HG02588 (cell line): Measurements from ENCODE around the gene PTPN22.

Experiments used
- ATAC-seq: cut with Tn5 transposase; IDR thresholded peaks from one replicate; pipeline ENCODE4 v1.9.1; 2021; ENCODE audit warnings: mild to moderate bottlenecking, moderate library complexity; ENCODE audit not compliant: unreplicated experiment

The PTPN22 gene

DNA sequence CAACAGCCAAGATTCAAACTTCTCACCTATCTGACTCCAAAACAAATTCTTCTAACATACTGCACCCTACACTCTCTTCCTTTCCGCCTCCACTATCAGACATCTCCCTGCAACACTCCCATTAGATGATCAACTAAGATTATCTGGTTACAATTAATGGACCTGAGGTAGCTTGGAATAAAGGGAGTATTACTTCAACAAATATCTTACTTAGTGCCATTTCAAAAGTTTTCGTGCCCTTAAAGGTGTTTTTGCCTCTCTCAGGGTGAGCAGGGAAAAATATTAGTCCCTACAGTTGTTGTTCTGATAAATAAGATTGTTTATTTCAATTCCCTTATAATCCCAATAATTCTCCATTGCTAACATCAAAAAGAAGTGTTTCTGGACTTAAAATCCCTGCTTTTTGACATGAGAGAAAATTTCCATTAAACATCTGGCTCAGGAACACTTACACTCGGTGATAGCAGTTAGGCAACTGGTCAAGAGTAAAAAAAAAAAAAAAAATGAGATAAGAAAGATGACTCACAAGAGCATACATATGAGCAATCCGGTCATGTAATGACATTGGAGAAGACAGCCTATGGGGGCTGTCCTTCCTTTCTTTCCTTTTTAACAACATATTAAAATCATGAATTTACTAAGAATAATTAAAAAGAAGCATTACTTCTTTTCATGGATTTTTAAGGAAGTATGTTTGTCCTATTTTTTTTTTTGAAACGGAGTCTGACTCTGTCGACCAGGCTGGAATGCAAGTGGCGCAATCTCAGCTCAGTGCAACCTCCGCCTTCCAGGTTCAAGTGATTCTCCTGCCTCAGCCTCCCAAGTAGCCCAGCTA lies 66.9 kb downstream of the PTPN22 start:
- no peak for ATAC-seq

DNA sequence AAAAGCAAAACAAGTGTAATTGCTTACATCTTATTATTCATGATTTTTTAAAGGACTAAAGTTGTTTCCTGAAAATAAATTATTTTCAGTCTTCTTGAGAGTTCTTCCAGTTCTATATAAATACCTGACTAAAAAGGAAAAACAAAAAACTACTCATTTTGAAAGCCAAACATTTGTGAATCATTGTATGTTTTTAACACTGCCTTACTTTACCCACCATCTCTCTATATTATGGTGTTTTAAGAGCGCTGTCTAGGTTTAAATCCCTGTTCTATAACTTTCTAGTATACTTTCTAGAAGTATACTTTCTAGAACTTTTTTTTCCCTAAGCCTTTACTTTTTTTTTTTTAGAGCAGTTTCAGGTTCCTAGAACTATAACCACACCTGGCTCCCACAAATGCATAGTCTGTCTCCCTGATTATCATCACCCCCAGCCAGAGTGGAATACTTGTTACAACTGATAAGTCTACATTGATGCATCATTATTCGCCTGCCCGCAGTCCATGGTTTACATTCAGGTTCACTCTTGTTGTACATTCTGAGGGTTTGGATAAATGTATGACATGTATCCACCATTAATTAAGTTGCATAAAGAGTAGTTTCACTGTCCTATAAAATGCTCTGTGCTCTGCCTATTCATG lies 69.0 kb downstream of the PTPN22 start:
- no peak for ATAC-seq

DNA sequence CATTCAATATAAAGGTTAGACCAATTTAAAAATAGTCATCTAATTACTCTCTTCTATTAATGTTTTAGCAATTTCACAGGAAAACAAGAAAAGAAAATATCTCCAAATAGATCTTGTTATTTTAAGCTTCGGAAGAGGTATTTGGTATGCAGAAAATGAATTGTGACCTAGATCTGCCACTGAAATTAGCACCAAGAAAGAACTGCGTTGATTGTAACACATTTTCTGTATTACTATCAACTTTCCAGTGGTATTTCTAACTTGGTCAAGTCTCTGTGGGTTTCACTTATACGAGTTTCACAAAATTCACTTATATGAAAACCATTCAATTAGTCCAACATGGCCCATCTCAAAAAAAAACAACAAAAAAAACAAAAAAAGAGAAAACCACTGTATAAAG lies 71.0 kb downstream of the PTPN22 start:
- ATAC-seq, result no peak

DNA sequence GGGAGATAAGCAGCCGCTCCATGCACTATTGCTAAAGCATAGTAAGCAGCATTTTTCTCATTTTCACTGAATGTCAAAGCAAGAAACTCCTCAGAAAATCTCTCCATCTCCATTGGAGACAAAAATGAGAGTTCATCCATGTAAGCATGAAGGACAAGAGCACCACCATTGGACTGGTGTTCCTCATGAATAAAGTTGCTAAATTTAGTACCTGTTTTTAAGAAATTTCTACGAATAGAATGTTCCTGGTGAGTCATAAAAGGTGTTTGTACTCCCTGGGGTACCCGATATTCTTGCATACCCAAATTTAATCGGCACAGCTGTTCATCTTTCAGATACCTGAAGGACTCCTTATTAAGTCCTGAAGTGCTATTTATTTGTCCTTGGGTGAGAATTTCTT lies 74.0 kb downstream of the PTPN22 start:
- no peak for ATAC-seq

DNA sequence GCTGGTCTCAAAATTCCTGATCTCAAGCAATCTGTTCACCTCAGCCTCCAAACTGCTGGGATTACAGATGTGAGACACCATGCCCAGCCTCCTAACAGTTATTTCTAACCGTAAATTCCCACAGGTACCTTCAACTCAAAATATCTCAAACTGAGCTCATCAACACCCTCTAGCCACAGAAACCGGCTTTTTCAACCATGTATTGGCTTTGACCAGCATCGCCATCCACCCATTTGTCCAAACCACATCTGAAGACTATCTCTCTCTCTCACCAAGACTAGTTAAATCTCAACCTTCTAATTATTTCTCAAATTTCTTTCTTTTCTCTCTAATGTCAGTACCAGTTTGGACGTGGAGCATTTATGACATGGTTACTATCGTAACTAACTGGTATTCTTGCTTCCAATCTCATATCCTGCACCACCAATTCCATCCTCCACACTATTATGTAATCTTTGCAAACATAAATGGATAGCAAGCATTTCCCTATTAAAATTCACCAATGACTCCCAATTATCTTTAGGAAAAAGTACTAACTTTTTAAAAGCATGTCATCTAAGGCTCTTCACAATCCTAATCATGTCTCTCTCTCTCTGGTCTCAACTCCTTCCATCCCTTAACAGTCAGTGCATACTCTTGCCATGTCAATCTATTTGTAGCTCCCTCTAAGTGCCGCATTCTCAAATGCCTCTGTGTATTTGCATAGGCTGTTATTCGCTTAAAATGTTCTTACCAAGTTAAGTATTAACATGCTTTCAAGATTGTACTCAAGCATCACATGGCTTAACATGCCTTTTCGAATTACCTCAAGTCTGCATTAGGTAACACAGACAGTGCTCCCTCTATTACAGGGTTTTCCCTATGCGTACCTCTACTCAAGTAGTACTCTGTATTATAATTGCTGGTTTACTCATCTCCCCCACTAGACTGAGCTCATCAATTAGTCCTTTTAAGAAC lies 77.4 kb downstream of the PTPN22 start:
- ATAC-seq, result no peak

DNA sequence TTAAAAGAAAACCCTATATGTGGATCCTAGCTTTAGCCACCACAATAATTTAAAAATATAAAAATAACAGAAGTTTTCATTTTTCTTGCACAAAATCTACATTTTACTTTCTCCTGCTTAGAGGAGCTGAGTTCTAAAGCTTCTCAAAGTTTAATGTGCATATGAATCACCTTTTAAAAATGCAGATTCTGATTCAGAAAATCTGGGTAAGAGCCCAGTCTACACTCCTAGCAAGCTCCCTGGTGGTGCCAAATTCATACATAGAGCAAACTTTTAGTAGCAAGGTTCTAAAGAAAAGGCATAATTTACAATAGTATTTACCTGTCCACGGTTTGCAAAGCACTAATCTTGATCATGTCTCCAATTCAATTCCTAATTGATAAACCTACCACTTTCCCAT lies 78.5 kb downstream of the PTPN22 start:
- no peak for ATAC-seq

DNA sequence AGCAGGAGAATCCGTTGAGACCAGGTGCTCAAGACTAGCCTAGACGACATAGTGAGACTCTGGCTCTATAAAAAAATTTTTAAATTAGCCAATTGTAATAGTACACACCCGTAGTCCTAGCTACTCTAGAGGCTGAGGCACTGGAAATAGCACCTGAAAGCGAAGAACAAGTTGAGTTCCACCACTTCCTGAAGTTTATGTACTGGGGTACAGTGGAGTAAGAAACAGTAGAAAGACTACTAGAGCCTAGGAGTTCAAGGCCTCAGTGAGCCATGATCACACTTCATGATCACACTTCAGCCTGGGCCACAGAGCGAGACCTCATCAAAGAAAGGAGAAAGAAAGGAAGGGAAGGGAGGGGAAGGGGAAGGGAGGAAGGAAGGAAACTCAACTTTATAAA lies 79.0 kb downstream of the PTPN22 start:
- ATAC-seq, result no peak

DNA sequence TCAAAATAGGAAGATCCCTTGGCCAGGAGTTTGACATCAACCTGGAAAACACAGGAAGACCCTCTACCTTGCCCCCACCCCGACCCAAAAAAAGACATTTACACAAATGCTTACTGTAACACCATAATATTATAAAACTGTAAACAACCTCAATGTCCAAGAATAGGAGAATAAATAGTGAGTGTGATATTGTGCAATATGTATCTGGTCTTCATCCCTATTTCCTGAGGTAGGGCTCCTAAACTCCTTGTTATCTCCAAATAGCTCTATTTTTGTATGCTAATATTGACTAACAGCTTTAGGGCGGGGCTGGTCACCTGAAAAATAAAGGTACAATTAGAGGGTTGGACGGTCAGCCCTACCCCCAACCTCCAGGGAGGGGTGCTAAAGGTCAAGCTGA lies 82.7 kb downstream of the PTPN22 start:
- ATAC-seq, result no peak

DNA sequence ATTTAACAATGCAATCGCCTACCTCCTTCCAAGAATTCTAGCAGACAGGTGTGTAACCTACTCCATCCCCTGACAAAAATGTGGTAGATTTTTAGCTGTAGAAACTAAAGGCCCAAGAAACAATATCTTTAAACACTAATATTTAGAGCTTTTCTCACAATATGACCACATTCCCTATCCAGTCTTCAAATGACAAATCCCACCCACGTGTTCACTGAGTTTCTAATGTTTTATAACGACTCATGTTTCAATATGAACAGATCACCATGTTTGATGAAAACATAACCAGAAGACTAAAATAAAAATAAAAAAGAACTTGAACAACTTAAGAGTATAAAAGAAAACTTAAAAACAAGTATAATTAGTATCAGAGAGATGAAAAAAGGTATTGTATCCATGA lies 83.8 kb downstream of the PTPN22 start:
- no peak for ATAC-seq

DNA sequence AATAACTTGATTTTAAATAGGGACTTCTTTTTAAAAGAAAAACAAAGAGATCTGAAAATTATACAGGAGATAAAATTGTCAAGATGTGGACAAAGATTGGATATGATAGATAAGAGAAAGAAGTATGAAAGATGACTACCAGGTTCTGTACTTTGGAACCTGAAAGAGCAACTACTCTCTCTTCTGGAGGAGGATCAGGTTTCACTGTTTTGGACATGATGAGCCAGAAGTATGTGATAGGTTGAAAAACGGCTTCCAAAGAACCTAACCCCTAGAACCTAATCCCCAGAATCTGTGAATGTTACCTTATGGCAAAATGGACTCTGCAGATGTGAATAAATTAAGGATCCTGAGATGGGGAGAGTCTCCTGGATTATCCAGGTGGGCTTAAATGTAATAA lies 85.4 kb downstream of the PTPN22 start:
- no peak for ATAC-seq

DNA sequence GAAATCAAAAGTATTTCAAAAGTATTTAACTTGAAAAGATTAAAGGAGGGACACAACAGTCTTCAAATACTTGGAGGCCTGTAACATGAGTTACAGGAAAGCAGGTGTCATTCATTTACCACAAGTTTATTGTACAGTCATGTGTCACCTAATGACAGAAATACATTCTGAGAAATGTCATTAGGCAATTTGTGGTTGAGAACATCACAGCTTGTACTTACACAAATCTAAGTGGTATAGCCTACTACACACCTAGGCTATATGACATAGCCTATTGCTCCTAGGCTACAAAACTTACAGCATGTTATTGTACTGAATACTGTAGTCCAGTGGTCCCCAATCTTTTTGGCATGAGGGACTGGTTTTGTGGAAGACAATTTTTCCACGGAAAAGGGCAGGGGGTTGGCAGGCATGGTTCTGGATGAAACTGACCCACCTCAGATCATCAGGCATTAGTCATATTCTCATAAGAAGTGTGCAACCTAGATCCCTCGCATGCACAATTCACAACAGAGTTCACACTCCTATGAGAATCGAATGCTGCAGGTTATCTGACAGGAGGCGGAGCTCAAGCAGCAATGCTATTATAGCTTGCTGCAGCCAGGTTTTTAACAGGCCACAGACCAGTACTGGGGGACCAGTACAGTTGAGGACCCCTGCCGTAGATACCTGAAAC lies 87.3 kb downstream of the PTPN22 start:
- ATAC-seq, result peak; percentile 44

DNA sequence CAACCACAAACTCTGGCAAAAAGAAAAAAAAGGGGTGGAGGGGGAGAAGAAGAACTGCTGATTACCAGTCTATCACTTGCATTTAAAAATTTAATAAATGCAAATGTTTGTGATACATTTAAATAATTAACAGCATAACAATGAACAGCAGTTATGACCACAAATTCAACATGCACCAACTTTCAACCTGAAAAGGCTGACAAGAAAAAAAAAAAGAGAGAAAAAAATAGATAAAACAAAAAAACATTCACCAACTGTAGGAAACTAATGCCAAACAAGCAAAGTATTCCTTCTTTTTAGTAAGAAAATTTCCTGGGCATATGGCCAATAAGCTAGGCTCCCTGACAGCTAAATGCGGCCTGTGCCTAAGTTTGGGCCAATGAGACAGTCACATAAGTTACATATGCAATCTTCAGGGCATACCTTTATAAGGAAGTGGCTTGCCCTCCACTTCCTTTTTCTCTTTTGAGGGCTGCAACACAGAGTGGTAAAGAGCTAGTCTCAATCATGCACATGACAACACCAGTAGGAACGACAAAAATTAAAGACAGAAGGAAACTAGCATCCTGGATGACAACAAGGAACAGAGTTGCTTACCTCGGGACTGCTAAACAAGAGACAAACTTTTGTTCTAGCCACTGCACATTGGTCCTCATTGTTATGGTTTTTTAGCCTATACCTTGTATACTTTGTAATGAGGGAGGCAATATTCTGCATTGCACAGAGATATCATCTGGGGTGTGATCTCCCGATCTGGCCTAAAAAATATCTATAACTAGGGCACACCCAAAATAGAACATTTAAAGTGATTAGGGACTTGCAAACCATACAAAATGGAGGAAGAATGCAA lies 88.0 kb downstream of the PTPN22 start:
- ATAC-seq, result peak; percentile 83

DNA sequence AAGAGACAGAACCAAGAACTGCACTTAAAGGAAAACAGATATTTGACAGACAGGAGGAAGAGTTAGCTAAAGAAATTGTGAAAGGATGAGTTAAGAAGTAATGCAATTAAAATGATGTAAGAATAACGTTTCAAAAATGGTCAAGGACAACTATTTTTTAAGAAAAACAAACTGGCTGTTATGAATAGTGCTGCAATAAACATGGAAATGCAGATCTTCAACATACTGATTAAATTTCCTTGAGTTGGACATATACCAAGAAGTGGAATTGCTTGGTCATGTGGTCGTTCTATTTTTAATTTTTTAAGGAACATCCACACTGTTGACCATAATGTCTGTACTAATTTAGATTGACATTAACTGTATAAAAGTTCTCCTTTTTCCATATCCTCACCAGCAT lies 89.1 kb downstream of the PTPN22 start:
- no peak for ATAC-seq

DNA sequence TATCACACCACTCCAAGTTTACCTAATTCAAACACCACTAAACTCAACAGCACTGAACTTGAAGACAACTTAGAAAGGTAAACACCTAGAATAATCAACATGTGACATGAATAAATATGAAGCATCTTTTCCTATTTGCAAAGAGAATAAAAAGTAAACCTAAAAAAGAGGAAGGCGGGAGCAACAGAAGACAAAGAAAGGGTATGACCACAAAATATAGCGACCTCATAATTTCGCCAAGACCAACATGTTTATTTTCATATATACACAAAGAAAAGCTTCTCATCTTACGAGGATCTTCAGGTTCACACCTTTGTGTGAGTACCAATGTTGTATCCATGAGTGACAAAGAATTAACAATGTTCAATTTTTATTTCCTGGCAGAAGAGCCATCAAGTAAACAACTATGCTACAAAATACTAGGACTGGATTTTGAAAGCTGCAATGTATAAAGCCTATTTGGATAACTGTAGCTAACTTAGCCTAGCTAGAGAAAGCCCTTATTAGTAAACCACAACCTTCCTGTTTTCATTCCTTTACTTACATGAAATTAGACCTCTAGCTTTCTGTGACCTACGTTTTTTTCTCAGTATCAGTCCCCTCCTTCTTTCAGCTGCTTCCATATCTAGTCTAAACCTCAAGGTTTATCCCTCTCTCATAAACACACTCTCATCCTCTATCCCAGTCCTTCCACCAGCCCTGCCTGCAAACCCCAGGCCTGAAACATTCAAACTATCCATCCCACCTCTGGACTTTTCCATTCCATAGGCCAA lies 91.0 kb downstream of the PTPN22 start:
- peak; percentile 48 for ATAC-seq

DNA sequence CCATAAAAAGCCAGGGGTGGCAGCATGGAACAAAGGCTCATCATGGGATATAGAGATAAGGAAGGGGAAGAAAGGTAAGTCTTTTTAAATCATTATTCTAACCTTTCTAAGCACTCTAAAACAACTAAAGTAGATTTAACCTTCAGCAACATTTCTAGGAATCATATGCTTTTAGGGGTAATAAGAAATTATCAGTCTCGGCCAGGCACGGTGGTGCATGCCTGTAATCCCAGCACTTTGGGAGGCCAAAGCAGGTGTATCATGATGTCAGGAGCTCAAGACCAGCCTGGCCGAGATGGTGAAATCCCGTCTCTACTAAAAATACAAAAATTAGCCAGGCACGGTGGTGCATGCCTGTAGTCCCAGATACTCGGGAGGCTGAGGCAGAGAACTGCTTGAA lies 92.0 kb downstream of the PTPN22 start:
- ATAC-seq, result no peak

DNA sequence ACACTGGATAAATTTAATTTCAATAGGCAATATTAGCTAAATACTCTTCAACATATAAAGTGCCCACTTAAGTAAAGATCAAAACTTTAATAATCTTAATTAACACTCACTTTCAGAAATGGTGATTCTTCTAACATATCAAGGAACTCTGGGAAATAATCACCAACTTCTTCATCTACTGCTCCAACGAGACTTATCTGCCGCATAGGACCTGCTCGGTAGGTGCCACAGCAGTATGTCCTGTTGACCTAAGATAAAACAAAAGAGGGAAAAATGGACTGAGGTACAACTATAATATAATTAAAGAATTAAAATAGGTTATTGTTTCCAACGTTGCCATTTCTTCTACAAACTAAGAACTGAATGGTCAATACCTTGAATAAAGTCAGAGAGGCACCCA lies 94.0 kb downstream of the PTPN22 start:
- ATAC-seq, result no peak

DNA sequence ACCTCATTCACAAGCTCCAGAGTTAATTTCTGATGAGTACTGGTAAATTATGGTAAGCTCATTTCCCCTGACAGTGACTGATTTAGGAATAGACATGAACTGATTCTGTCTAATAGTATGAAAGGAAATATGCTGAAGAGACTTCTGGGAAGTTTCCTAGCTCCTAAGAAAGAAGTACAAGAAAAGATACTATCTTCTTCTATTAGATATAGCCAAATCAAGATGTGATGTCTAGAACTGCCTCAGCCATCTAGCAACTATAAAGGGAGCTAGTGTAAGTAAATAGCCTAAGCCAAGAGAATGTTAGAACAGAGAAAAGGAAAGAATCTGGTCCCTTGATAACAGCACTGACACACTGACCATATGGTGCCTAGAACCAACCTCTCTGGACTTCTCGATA lies 101.5 kb downstream of the PTPN22 start:
- no peak for ATAC-seq

DNA sequence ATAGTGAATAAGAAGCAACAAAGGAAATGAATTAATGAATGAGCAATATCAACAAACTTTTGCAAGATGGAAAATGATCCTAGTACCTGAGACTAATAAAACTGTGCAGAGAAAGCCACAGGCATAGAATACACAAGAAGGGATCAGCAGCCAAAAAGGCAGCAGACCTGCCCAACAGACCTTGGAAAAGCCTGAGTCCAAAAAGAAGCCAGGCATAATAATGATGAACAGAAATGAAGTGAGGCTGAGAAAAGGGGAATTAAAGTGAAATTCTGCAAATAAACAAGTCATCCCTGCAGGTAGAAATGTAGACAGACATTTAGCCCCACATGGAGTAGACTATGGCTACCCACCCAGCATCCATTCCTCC lies 101.9 kb downstream of the PTPN22 start:
- no peak for ATAC-seq

DNA sequence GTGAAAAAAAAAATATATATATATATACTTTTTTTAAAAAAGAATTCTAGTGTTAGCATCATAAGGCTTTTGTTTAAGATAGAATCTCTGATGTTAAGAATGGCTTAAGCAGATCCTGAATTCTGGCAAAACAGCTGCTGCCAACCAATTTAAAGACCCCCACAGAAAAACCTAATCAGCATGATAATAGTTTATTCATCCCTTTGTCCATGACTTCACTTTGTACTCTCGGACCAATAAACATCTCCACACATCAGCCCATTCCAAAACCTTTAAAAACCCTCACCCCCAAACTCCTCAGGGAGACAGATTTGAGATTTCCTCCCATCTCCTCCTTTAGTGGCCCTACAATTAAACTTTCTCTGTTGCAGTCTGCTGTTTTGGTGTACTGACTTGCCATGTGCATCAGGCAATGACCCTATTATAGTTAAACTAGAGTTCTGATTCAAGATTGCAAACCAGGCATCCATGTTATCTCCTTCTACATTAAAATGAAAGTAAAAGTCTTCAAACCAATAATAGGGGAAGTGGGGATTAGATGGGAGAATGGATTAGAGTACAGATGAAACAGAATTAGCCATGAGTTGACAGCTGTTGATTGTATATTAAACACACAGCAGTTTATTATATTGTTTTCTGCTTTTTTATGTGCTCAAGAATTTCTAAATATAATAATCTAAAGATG lies 102.5 kb downstream of the PTPN22 start:
- no peak for ATAC-seq
